Measurements from ENCODE around the gene FBXL17.

The FBXL17 gene

DNA sequence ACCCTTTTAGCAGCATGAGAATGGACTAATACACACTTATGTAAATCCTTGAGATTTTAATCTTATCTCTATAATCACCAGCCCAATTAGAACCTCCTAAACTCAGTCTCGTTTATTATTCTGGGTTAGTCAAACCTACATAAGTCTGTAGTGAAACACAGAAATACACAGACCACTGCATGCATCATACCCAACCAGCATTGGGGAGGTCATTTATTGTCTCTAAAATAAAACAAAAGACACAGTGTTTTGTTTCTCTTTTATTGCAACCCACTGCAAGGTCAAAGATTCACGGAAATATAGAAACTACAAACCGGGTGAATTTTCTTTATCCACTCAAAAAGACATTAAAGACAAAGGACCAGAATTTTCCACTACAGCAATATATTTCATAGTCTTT lies 523.1 kb downstream of the FBXL17 start (continued):
- no peak for TF ChIP-seq ZNF138 (tag by site-specific recombination; IDR thresholded peaks at IDR 0.05; ENCODE audit: borderline replicate concordance)
- no peak for TF ChIP-seq ZNF37A (tag by site-specific recombination; IDR thresholded peaks at IDR 0.05)
- TF ChIP-seq, protein P1, sequence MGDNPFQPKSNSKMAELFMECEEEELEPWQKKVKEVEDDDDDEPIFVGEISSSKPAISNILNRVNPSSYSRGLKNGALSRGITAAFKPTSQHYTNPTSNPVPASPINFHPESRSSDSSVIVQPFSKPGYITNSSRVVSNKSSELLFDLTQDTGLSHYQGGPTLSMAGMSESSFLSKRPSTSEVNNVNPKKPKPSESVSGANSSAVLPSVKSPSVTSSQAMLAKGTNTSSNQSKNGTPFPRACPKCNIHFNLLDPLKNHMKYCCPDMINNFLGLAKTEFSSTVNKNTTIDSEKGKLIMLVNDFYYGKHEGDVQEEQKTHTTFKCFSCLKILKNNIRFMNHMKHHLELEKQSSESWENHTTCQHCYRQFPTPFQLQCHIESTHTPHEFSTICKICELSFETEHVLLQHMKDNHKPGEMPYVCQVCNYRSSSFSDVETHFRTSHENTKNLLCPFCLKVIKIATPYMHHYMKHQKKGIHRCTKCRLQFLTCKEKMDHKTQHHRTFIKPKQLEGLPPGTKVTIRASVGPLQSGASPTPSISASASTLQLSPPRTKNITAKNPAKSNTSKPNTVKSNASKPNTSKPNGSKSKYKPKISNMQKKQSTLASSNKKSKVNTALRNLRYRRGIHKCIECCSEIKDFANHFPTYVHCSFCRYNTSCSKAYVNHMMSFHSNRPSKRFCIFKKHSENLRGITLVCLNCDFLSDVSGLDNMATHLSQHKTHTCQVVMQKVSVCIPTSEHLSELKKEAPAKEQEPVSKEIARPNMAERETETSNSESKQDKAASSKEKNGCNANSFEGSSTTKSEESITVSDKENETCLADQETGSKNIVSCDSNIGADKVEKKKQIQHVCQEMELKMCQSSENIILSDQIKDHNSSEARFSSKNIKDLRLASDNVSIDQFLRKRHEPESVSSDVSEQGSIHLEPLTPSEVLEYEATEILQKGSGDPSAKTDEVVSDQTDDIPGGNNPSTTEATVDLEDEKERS (tag by site-specific recombination; IDR thresholded peaks at IDR 0.05) = no peak
- TF ChIP-seq ZNF785 (tag by site-specific recombination; IDR thresholded peaks at IDR 0.05) = no peak
- no peak for TF ChIP-seq ZNF596 (tag by site-specific recombination; IDR thresholded peaks at IDR 0.05)
- TF ChIP-seq ZNF391 (tag by site-specific recombination; IDR thresholded peaks at IDR 0.05; ENCODE audit: borderline replicate concordance, low read depth) = no peak
- TF ChIP-seq ZNF223 (tag by site-specific recombination; IDR thresholded peaks at IDR 0.05) = no peak
- TF ChIP-seq, protein P2, sequence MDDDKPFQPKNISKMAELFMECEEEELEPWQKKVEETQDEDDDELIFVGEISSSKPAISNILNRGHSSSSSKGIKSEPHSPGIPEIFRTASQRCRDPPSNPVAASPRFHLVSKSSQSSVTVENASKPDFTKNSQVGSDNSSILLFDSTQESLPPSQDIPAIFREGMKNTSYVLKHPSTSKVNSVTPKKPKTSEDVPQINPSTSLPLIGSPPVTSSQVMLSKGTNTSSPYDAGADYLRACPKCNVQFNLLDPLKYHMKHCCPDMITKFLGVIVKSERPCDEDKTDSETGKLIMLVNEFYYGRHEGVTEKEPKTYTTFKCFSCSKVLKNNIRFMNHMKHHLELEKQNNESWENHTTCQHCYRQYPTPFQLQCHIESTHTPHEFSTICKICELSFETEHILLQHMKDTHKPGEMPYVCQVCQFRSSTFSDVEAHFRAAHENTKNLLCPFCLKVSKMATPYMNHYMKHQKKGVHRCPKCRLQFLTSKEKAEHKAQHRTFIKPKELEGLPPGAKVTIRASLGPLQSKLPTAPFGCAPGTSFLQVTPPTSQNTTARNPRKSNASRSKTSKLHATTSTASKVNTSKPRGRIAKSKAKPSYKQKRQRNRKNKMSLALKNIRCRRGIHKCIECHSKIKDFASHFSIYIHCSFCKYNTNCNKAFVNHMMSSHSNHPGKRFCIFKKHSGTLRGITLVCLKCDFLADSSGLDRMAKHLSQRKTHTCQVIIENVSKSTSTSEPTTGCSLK (tag by site-specific recombination; IDR thresholded peaks at IDR 0.05) = no peak

DNA sequence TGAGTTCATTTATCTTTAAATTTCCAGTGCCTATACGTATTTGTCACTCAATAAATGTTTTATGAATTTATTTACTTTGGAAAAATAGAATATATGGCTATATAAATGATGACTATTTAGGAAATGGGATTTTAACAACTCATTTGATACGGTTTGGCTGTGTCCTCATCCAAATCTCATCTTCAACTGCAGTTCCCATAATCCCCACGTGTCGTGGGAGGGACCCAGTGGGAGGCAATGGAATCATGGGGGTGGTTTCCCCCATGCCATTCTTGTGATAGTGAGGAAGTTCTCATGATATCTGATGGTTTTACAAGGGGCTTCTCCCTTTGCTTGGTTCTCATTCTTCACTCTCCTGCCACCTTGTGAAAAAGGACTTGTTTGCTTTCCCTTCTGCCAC lies 523.6 kb downstream of the FBXL17 start:
- Histone ChIP-seq H3K9me3 (ENCODE audit: control insufficient read depth, insufficient read depth, low read depth, low read length) (no peaks in the 10 kb centered on the region), H3K36me3 (ENCODE audit: control insufficient read depth in 2 of 2, insufficient read depth in 1 of 2, low read length in 2 of 2) (no peaks in the 10 kb centered on the region), H3K4me3 (ENCODE audit: low read depth, low read length) (no peak overlapping the region), H3K4me1 (ENCODE audit: control insufficient read depth, insufficient read depth, low read length) (no peaks in the 10 kb centered on the region), H3K27ac (ENCODE audit: extremely low read depth, low read depth, low read length) (no peak overlapping the region)
- CTCF ChIA-PET = no interaction called here
- POLR2A ChIA-PET = no interaction called here
- TF ChIP-seq ZNF558 (tag by site-specific recombination; IDR thresholded peaks at IDR 0.05) = no peak
- TF ChIP-seq ZNF777 (tag by site-specific recombination; IDR thresholded peaks at IDR 0.05; ENCODE audit: borderline replicate concordance) = no peak
- TF ChIP-seq ZNF624 (tag by site-specific recombination; IDR thresholded peaks at IDR 0.05) = no peak
- peak; percentile 81 for TF ChIP-seq ZFHX2 (tag by site-specific recombination; conservative IDR thresholded peaks at IDR 0.05)
- no peak for TF ChIP-seq ZNF121 (tag by site-specific recombination; IDR thresholded peaks at IDR 0.05)
- no peak for TF ChIP-seq ZNF544 (tag by site-specific recombination; IDR thresholded peaks at IDR 0.05)
- TF ChIP-seq ZNF292 (tag by site-specific recombination; IDR thresholded peaks at IDR 0.05; ENCODE audit: borderline replicate concordance, low read depth) = no peak
- TF ChIP-seq ZNF555 (tag by site-specific recombination; conservative IDR thresholded peaks at IDR 0.05) = no peak
- TF ChIP-seq RBAK (tag by site-specific recombination; IDR thresholded peaks at IDR 0.05) = no peak
- TF ChIP-seq SETDB1 (IDR thresholded peaks at IDR 0.05; ENCODE audit: insufficient read length, low read length) = no peak
- no peak for TF ChIP-seq ZNF654 (tag by site-specific recombination; IDR thresholded peaks at IDR 0.05; ENCODE audit: low read depth)
- no peak for TF ChIP-seq ZFP3 (tag by site-specific recombination; IDR thresholded peaks at IDR 0.05; ENCODE audit: low read depth)
- TF ChIP-seq ZNF23 (tag by site-specific recombination; IDR thresholded peaks at IDR 0.05; ENCODE audit: borderline replicate concordance) = no peak
- TF ChIP-seq ZNF792 (tag by site-specific recombination; IDR thresholded peaks at IDR 0.05) = no peak
- no peak for TF ChIP-seq ZNF211 (tag by site-specific recombination; IDR thresholded peaks at IDR 0.05; ENCODE audit: low read depth)
- TF ChIP-seq ZFP41 (tag by site-specific recombination; IDR thresholded peaks at IDR 0.05; ENCODE audit: borderline replicate concordance) = no peak
- no peak for TF ChIP-seq HOXD13 (CRISPR knock-in tag; IDR thresholded peaks at IDR 0.05; ENCODE audit: borderline replicate concordance)
- peak; percentile 40; the same call in 1 of the 2 replicates for TF ChIP-seq MZF1 (tag by site-specific recombination; IDR thresholded peaks at IDR 0.05; ENCODE audit: borderline replicate concordance)
- TF ChIP-seq EGR2 (tag by site-specific recombination; IDR thresholded peaks at IDR 0.05; ENCODE audit: low read depth) = peak; percentile 66
- TF ChIP-seq, protein P3, sequence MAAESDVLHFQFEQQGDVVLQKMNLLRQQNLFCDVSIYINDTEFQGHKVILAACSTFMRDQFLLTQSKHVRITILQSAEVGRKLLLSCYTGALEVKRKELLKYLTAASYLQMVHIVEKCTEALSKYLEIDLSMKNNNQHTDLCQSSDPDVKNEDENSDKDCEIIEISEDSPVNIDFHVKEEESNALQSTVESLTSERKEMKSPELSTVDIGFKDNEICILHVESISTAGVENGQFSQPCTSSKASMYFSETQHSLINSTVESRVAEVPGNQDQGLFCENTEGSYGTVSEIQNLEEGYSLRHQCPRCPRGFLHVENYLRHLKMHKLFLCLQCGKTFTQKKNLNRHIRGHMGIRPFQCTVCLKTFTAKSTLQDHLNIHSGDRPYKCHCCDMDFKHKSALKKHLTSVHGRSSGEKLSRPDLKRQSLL (tag by site-specific recombination; IDR thresholded peaks at IDR 0.05) = no peak
